ENCODE measurements around the gene TDRD9.

TDRD9 gene, protein sequence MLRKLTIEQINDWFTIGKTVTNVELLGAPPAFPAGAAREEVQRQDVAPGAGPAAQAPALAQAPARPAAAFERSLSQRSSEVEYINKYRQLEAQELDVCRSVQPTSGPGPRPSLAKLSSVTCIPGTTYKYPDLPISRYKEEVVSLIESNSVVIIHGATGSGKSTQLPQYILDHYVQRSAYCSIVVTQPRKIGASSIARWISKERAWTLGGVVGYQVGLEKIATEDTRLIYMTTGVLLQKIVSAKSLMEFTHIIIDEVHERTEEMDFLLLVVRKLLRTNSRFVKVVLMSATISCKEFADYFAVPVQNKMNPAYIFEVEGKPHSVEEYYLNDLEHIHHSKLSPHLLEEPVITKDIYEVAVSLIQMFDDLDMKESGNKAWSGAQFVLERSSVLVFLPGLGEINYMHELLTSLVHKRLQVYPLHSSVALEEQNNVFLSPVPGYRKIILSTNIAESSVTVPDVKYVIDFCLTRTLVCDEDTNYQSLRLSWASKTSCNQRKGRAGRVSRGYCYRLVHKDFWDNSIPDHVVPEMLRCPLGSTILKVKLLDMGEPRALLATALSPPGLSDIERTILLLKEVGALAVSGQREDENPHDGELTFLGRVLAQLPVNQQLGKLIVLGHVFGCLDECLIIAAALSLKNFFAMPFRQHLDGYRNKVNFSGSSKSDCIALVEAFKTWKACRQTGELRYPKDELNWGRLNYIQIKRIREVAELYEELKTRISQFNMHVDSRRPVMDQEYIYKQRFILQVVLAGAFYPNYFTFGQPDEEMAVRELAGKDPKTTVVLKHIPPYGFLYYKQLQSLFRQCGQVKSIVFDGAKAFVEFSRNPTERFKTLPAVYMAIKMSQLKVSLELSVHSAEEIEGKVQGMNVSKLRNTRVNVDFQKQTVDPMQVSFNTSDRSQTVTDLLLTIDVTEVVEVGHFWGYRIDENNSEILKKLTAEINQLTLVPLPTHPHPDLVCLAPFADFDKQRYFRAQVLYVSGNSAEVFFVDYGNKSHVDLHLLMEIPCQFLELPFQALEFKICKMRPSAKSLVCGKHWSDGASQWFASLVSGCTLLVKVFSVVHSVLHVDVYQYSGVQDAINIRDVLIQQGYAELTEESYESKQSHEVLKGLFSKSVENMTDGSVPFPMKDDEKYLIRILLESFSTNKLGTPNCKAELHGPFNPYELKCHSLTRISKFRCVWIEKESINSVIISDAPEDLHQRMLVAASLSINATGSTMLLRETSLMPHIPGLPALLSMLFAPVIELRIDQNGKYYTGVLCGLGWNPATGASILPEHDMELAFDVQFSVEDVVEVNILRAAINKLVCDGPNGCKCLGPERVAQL (N-terminal part only)

DNA sequence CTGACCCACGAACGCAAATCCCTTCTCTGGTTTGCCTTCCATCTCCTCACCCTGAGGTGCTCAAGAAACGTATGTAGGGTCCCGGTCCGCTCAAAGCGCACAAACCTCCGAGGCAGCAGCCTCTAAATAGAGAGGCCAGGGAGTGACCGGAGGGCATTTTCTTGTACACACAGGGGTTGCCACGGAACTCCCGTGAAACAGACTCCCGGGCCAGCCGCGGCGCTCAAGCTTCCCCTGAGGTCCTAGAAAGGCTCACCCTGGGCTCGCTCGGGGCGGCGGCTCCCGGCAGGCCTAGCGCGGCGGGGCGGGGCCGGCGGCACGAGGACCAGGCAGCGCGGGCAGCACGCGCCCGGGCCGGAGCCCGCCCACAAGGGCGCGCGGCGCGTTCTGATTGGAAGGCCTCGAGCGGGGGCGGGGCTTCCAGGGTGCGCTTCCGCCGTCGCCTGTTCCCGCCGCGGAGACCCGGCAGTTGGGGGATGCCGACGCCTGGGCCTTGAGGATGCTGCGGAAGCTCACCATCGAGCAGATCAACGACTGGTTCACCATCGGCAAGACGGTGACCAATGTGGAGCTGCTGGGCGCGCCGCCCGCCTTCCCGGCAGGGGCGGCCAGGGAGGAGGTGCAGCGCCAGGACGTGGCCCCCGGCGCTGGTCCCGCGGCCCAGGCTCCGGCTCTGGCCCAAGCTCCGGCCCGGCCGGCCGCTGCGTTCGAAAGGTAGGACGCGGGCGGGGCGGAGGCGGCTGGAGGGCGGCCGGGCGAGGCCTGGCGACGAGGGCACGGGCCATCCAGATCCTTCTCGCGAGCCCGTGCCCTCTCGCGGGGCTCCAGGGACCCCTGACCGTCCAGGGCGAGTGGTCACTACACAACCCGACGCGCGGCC, at the start of gene TDRD9:
TSS of gene TDRD9 (plus strand) at position 446 of the 880 bp plus-strand sequence. CDS start at position 500, 54 bp downstream.
- Histone ChIP-seq H3K27me3 (ENCODE audit: control insufficient read depth, insufficient read depth, low read length) (no peaks in the 10 kb centered on the region), H3K9me3 (ENCODE audit: control insufficient read depth, insufficient read depth, low read length) (no peaks in the 10 kb centered on the region), H3K4me1 (ENCODE audit: control insufficient read depth, insufficient read depth, low read length) (no peaks in the 10 kb centered on the region), H3K4me3 (ENCODE audit: low read depth, low read length) (no peak within 1 kb of the TSS), H3K36me3 (ENCODE audit: control insufficient read depth, insufficient read depth, low read length) (no peaks in the 10 kb centered on the region), H3K9ac (ENCODE audit: low read depth, low read length) (no peak within 1 kb of the TSS)

DNA sequence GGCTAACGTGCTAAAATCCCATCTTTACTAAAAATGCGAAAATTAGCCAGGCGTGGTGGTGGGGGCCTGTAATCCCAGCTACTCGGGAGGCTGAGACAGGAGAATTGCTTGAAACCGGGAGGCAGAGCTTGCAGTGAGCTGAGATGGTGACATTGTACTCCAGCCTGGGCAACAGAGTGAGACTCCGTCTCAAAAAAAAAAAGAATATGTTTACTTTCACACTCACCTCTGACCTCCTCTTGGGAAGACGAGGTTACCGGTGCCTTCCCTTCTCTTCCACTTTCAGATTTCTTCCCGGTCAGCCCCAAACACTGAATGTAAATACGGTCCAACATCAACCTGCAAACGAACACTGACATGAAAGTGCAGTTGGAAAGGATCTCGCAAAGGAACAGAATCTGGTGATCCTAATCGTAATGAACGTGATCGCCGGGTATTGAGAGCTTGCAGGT, 49.1 kb upstream of the TDRD9 start:
- Histone ChIP-seq H3K9me3 (ENCODE audit: control insufficient read depth, insufficient read depth, low read length) (no peaks in the 10 kb centered on the region), H3K27me3 (ENCODE audit: control insufficient read depth, insufficient read depth, low read length) (no peaks in the 10 kb centered on the region), H3K4me1 (ENCODE audit: control insufficient read depth, insufficient read depth, low read length) (no peaks in the 10 kb centered on the region), H3K9ac (ENCODE audit: low read depth, low read length) (no peak overlapping the region), H3K4me3 (ENCODE audit: low read depth, low read length) (no peak overlapping the region), H3K36me3 (ENCODE audit: control insufficient read depth, insufficient read depth, low read length) (no peaks in the 10 kb centered on the region)

DNA sequence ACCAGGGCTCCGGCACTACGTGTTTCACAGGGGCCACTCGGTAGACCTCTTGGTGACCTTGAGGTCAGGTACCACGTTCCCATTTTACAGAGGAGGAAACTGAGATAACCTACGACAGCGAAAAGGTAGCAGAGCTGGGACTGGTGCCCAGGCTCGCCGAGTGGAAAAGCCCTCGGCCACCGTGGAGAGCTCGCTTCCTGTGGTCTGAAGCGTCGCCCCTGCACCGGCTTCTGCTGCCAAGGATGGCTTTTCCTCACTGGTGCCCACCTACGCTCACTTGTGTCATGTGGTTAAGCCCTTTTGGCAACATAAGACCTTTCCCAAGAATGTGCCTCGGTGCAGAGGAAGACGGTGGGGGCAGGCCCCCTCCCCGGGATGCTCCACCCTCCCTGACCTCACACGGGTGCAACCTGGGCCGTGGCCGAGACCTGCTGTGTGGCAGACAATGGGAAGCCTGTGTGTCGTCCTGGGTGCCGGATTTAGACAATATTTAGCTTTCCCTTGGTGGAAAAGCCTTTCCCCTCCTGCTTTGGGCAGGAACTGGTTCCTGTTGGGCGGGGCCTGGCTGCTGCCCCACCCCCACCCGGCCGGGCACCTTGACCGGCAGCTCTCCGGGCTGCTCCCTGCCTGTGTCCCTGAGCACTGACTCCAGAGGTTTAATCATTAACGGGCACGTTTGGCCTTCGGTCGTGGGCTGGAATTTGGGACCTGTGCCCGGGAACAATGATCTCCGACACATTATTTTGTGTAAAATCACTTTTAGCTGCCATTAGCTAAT, 48.5 kb upstream of the TDRD9 start:
- no peaks in the 10 kb centered on the region for H3K4me1 ChIP-seq (ENCODE audit: control insufficient read depth, insufficient read depth, low read length)
- no peaks in the 10 kb centered on the region for H3K27me3 ChIP-seq (ENCODE audit: control insufficient read depth, insufficient read depth, low read length)
- H3K36me3 ChIP-seq (ENCODE audit: control insufficient read depth, insufficient read depth, low read length) = no peaks in the 10 kb centered on the region
- no peaks in the 10 kb centered on the region for H3K9me3 ChIP-seq (ENCODE audit: control insufficient read depth, insufficient read depth, low read length)
- no peak overlapping the region for H3K9ac ChIP-seq (ENCODE audit: low read depth, low read length)
- no peak overlapping the region for H3K4me3 ChIP-seq (ENCODE audit: low read depth, low read length)

DNA sequence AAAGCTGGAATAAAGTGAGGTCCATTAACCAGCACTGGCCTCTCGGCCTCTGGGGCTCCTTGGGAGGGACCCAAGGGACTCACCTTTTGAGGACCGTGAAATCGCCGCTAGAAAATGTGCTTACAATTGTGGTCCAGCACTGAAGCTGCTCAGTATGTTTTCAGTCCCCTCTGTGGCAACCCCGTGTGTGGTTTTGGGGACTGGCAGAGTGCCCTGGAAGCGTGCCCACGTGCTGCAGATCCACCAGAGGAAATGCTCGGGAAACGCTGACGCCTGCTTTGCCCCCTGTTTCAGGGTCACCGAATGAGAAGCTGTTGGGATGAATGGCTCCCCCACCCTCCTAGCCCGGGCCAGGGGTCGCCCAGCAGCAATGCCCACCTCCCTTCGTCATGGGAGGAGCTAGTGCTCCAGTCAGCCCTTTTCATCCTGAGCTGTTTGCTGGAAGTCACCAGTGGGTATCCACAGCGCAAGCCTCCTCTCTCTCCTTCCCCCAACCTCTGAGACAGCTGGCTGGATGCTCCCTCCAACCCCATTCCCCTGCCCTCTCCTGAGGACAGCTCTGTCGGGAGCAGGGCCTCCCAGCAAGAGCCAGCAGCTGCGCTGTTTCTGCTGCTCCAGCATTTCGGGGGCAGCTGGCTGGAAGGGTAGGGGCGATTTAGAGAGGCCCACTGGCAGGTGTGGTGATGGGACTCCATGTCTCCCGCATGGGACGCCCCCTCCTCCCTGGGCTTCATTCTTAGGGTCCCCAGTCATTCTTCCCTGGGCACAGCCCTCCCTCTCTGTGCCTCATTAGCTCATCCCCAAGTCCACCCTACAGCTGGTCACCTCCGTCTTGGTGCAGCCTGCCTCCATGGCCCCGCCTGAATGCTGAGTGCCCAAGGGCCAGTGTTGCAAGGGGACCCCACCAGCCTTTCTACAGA, 47.6 kb upstream of the TDRD9 start:
- Histone ChIP-seq H3K9me3 (ENCODE audit: control insufficient read depth, insufficient read depth, low read length) (no peaks in the 10 kb centered on the region), H3K9ac (ENCODE audit: low read depth, low read length) (no peak overlapping the region), H3K27me3 (ENCODE audit: control insufficient read depth, insufficient read depth, low read length) (no peaks in the 10 kb centered on the region), H3K36me3 (ENCODE audit: control insufficient read depth, insufficient read depth, low read length) (no peaks in the 10 kb centered on the region), H3K4me3 (ENCODE audit: low read depth, low read length) (no peak overlapping the region), H3K4me1 (ENCODE audit: control insufficient read depth, insufficient read depth, low read length) (no peaks in the 10 kb centered on the region)

DNA sequence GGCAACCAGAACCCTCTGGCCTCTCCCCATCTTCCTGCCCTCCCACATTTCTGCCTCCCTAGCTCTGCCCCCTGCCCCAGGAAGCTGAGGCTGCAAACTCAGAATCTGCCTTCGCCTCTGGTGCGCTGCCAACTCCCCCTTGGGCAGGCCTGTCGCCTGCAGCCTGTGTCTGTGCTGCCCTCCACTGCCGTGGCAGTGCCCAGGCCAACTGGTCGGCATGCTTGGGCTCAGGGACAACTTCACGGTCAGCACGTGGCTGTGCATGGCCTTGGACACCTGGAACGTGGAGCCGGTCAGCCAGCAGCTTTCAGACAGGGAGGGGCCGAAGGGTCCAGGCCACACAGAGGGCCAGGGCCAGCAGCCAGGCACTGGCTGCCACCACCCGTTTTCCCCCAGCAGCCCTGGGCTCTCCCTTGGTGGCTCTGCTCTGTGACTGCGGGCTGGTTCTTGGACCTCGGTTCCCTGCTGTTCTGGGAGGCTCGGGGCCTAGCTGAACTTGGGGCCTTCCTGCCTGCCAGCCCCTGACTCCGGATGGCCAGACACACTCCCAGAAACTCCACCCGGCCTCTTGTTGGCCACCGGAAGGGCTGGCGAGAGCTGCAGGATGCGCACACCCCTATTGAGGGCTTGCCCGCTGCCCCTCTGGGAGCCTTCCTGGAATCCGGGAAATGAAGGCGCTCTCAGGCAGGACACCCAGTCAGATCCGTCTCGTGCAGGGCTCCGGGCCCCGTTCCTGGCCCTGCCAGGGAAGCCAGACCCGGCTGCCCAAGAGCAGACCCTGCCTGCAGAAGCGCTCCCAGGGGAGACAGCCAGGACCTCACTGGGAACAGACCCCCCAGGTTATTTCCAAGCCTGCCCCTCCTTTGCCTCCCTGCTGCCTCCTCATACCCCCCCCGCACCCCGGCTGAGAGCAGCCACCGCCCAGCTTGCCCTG, 46.7 kb upstream of the TDRD9 start:
- H3K4me1 ChIP-seq (ENCODE audit: control insufficient read depth, insufficient read depth, low read length) = no peaks in the 10 kb centered on the region
- no peaks in the 10 kb centered on the region for H3K27me3 ChIP-seq (ENCODE audit: control insufficient read depth, insufficient read depth, low read length)
- no peaks in the 10 kb centered on the region for H3K9me3 ChIP-seq (ENCODE audit: control insufficient read depth, insufficient read depth, low read length)
- H3K4me3 ChIP-seq (ENCODE audit: low read depth, low read length) = no peak overlapping the region
- no peak overlapping the region for H3K9ac ChIP-seq (ENCODE audit: low read depth, low read length)
- H3K36me3 ChIP-seq (ENCODE audit: control insufficient read depth, insufficient read depth, low read length) = no peaks in the 10 kb centered on the region

DNA sequence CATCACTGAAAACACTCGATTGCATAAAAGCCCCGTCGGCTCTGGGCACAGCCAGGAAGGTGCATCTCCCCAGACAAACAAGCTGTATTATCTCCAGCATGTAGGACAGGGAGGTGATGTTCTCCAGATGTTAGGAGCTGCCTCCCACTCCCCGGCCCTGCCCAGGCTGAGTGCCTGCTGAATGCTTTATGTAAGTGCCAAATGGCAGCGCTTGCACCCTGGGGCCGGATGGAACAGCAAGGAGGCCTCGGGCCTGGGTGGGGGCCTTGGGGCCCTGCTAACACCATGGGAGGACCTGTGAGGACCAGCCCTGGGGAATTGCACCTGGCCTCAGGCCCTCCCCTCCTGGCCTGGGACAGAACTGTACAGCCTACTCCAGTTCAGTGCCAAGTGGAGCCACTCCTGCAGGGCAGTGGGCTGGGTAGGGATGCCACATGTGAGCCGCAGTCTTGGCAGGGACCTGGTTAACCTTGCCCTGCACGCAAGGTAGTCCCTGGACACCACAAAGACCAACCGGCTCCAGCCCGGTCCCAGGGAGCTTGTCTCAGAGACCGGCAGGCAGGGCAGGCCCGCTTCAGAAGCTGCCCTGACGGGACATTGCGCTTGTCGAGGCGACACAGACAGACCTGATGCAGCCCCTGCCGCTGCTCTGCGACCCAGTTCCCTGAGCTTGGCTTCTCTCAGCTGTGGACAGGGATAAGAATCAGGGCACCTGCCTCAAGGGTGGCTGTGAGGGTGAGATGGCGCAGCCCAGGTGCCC, 45.6 kb upstream of the TDRD9 start:
- Histone ChIP-seq H3K27me3 (ENCODE audit: control insufficient read depth, insufficient read depth, low read length) (no peaks in the 10 kb centered on the region), H3K36me3 (ENCODE audit: control insufficient read depth, insufficient read depth, low read length) (no peaks in the 10 kb centered on the region), H3K9ac (ENCODE audit: low read depth, low read length) (no peak overlapping the region), H3K4me1 (ENCODE audit: control insufficient read depth, insufficient read depth, low read length) (no peaks in the 10 kb centered on the region), H3K4me3 (ENCODE audit: low read depth, low read length) (no peak overlapping the region), H3K9me3 (ENCODE audit: control insufficient read depth, insufficient read depth, low read length) (no peaks in the 10 kb centered on the region)

DNA sequence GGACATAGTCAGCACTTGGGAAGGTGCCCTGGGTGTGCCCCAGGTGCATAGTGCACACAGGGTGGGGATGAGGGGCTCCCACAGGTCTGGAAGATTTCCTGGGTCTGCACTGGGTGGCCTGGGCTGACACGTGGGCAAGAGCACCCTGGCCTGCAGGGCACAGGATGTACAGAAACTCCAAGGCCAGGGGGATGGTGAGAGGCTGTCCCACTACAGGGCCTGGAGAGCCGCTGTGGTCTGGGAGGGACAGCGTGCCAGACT, 45.1 kb upstream of the TDRD9 start:
- Histone ChIP-seq H3K4me3 (ENCODE audit: low read depth, low read length) (no peak overlapping the region), H3K27me3 (ENCODE audit: control insufficient read depth, insufficient read depth, low read length) (no peaks in the 10 kb centered on the region), H3K9me3 (ENCODE audit: control insufficient read depth, insufficient read depth, low read length) (no peaks in the 10 kb centered on the region), H3K9ac (ENCODE audit: low read depth, low read length) (no peak overlapping the region), H3K4me1 (ENCODE audit: control insufficient read depth, insufficient read depth, low read length) (no peaks in the 10 kb centered on the region), H3K36me3 (ENCODE audit: control insufficient read depth, insufficient read depth, low read length) (no peaks in the 10 kb centered on the region)

DNA sequence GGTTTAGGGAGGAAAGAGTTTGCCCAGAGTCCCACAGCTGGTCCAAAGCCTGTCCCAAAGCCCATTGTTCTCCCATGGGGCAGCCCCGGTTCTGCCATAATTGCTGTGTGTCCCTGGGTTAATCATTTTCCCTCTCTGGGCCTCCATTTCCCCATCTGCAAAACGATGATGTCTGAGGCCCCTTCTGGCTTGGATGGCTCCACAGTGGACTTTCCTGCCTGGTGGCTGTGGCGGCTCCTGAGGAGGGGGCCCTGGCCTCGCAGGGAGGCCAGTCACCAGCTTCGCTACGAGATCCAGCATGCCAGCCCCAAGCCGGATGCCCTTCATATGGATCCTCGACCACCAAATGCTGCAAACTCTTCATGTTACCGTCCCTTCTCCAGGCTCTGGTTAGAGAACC, 43.4 kb upstream of the TDRD9 start:
- Histone ChIP-seq H3K4me1 (ENCODE audit: control insufficient read depth, insufficient read depth, low read length) (no peaks in the 10 kb centered on the region), H3K9ac (ENCODE audit: low read depth, low read length) (no peak overlapping the region), H3K9me3 (ENCODE audit: control insufficient read depth, insufficient read depth, low read length) (no peaks in the 10 kb centered on the region), H3K27me3 (ENCODE audit: control insufficient read depth, insufficient read depth, low read length) (no peaks in the 10 kb centered on the region), H3K36me3 (ENCODE audit: control insufficient read depth, insufficient read depth, low read length) (no peaks in the 10 kb centered on the region), H3K4me3 (ENCODE audit: low read depth, low read length) (no peak overlapping the region)

DNA sequence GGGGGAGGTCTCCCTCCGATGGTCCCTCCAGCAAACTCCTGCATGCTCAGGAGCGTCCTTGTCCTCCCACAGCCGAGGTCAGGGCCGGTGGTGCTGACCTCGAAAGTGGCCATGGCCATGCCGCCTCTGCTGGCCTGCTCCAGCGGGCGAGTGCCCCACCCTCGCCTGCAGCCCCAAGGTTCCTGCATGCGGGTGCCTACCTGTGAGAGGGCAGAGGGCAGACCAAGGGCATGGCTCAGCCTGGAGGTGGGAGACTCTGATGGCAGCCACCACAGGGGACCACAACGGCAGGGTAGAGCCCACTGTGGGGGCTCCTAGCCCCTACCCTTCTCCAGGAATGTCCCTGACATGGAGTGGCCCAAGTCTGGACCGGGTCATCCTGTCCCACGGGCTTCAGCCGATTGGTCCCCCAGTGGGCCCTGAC, 42.7 kb upstream of the TDRD9 start:
- Histone ChIP-seq H3K9ac (ENCODE audit: low read depth, low read length) (no peak overlapping the region), H3K9me3 (ENCODE audit: control insufficient read depth, insufficient read depth, low read length) (no peaks in the 10 kb centered on the region), H3K4me3 (ENCODE audit: low read depth, low read length) (no peak overlapping the region), H3K36me3 (ENCODE audit: control insufficient read depth, insufficient read depth, low read length) (no peaks in the 10 kb centered on the region), H3K4me1 (ENCODE audit: control insufficient read depth, insufficient read depth, low read length) (no peaks in the 10 kb centered on the region), H3K27me3 (ENCODE audit: control insufficient read depth, insufficient read depth, low read length) (no peaks in the 10 kb centered on the region)

All from iPS-15b (cell line).